IPS DF 4.7 (cell line): ENCODE data around the gene TEN1.

Source experiments
- DNase-seq: peaks from one replicate; pipeline ENCODE4 v3.0.0-alpha.2; 2013; ENCODE audit warnings: low spot score; ENCODE audit errors: extremely low read depth

TEN1 gene

GRCh38 chr17:76005263-76006149 is 26.5 kb downstream of the TEN1 start:
- DNase-seq = no peak

- no peak for DNase-seq
These were observed 28.2 kb downstream of the TEN1 start for GRCh38 chr17:76007131-76007849.

- no peak for DNase-seq
These were observed 28.8 kb downstream of the TEN1 start for GRCh38 chr17:76007850-76008165.

- no peak for DNase-seq
These were observed 29.2 kb downstream of the TEN1 start for GRCh38 chr17:76008208-76008607.

- no peak for DNase-seq
These were observed 29.8 kb downstream of the TEN1 start for GRCh38 chr17:76008630-76009425.

- DNase-seq = no peak
These were observed 30.4 kb downstream of the TEN1 start for GRCh38 chr17:76009447-76009846.

GRCh38 chr17:76009969-76010661 is 31.1 kb downstream of the TEN1 start:
- no peak for DNase-seq

- no peak for DNase-seq
These were observed 32.9 kb downstream of the TEN1 start for GRCh38 chr17:76011951-76012350.

- DNase-seq = no peak
These were observed 34.4 kb downstream of the TEN1 start for GRCh38 chr17:76013377-76013932.

GRCh38 chr17:76014100-76014924 is 35.3 kb downstream of the TEN1 start:
- peak; percentile 38 for DNase-seq

GRCh38 chr17:76014925-76015261 is 35.9 kb downstream of the TEN1 start:
- DNase-seq = no peak

GRCh38 chr17:76017481-76018339 is 38.7 kb downstream of the TEN1 start:
- no peak for DNase-seq

- no peak for DNase-seq
These were observed 39.3 kb downstream of the TEN1 start for GRCh38 chr17:76018340-76018680.

- DNase-seq = no peak
These were observed 39.8 kb downstream of the TEN1 start for GRCh38 chr17:76018801-76019200.

GRCh38 chr17:76019833-76020467 is 40.9 kb downstream of the TEN1 start:
- DNase-seq = no peak

- no peak for DNase-seq
These were observed 43.2 kb downstream of the TEN1 start for GRCh38 chr17:76022285-76022684.

- DNase-seq = no peak
These were observed 44.2 kb downstream of the TEN1 start for GRCh38 chr17:76022973-76023899.

GRCh38 chr17:76023900-76024237 is 44.8 kb downstream of the TEN1 start:
- no peak for DNase-seq
